ENCODE data around the gene WNT9A.

DNA sequence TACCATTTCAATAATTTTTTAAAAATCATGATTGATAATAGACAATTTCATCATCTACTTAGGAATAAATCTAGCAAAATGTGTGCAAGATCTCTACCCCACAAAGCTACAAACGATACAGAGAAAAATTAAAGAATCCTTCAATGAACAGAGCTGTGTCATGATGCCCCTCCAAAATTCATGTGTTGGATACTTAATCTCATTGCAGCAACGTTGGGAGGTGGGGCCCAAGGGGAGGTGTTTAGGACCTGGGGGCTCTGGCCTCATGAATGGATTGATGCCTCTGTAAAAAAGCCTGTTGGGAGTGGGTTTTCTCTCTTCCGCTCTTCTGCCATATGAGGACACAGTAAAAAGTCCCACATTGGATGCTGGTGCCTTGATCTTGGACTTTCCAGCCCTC, 77.4 kb downstream of the WNT9A start:
- no peak for TF ChIP-seq ZBTB33 (IDR thresholded peaks at IDR 0.05; ENCODE audit: borderline replicate concordance, low read depth)
- TF ChIP-seq, protein P1, sequence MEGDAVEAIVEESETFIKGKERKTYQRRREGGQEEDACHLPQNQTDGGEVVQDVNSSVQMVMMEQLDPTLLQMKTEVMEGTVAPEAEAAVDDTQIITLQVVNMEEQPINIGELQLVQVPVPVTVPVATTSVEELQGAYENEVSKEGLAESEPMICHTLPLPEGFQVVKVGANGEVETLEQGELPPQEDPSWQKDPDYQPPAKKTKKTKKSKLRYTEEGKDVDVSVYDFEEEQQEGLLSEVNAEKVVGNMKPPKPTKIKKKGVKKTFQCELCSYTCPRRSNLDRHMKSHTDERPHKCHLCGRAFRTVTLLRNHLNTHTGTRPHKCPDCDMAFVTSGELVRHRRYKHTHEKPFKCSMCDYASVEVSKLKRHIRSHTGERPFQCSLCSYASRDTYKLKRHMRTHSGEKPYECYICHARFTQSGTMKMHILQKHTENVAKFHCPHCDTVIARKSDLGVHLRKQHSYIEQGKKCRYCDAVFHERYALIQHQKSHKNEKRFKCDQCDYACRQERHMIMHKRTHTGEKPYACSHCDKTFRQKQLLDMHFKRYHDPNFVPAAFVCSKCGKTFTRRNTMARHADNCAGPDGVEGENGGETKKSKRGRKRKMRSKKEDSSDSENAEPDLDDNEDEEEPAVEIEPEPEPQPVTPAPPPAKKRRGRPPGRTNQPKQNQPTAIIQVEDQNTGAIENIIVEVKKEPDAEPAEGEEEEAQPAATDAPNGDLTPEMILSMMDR (IDR thresholded peaks at IDR 0.05): no peak
- TF ChIP-seq RFX5 (IDR thresholded peaks at IDR 0.05; ENCODE audit: low read length): no peak

All from SK-N-SH (cell line).